HL-60/S4 treated with retinoic acid at 250 ng/mL for 4 days and 3 days (cell line): Measurements from ENCODE around the gene GLCE.
"Not testable (repeated sequence)": the region's sequence is repeated elsewhere in the genome, so short reads cannot be mapped to it uniquely, and the experiment has no call there.

Source experiments
- in situ Hi-C: fragments of 300-500 bp; cut with MboI; formaldehyde crosslinking; loops from 2 replicates; pipeline ENCODE4 v1.7.0; 2022; ENCODE audit warnings: low sequenced_read_pairs

Gene GLCE

DNA sequence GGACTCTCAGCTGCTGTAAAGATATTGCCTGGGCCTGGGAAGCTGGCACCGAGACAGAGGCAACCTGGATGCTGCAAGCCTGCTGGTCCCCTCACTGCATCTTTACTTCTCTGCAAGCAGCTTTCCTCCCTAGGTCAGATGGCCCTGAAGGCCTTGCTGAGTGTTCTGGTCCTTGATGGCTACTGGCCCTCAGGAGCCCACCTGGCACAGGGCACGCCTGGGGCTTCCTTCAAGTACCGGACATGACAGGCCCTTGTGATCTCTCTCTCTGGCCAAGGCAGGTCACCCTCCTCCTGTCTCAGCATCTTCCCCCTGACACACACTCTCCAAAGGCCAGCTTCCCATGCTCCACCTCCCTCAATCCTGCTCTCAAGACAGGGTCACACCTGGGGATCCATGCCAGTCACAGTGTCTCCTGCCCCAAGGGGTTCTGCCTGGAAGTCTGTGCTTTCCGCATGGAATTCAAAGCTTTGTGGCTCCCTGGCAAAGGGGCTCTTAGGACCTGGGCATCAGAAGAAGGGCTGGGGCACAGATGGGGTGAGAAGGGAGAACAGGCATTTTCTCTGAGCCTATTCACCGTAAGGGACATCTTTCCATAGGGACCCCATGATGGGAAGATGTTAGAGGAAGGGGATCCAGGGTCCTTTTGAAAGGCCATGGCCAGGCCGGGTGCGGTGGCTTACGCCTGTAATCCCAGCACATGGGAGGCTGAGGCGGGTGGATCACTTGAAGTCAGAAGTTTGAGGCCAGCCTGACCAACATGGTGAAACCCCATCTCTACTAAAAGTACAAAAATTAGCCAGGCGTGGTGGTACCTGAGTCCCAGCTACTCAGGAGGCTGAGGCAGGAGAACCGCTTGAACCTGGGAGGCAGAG is 133.5 kb downstream of the GLCE start:
- in situ Hi-C loops = no loop called here

- in situ Hi-C loops = no loop called here
These were observed 136.2 kb downstream of the GLCE start for GRCh38 chr15:69296606-69297005.

DNA sequence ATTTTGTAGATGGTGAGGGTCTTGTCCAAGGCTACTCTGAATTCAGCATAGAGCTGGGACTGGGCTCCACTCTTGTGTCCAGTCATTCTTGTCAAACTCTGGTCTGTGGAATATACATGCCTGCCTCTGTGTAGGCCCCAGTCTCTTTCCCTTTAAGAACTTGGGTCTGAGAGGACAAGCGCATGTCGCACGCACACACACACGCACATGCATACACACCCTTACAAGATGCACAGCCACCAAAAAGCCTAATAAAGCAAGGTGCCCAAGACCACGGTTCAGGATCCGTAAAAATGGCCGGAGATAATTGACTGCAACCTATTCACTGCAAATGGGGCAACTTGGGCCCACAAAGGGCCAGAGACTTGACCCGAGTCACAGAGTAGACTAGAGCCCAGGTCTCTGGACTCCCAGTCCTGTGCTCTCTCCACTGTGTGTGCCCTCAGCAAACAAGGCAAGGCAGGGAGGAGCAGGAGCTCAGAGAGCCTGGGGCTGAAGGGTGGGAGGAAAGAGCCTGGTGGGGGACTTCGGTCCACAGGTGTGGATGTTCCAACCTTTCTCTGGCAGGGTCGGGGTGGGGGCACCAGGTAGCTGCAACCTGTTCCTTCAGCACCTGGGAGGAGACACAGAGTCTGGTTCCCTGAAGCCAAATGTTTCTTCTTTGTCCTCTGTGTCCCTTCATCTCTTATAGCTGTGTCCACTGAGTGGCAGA is 137.4 kb downstream of the GLCE start:
- in situ Hi-C loops = no loop called here

- in situ Hi-C loops = no loop called here
These were observed 137.9 kb downstream of the GLCE start for GRCh38 chr15:69298354-69298696.

- in situ Hi-C loops = no loop called here
These were observed 138.4 kb downstream of the GLCE start, which contains the start of gene PAQR5 for GRCh38 chr15:69298697-69299441. TSS of gene PAQR5 (plus strand) at chr15:69298912. CDS start at chr15:69360081, 61,169 bp downstream.

DNA sequence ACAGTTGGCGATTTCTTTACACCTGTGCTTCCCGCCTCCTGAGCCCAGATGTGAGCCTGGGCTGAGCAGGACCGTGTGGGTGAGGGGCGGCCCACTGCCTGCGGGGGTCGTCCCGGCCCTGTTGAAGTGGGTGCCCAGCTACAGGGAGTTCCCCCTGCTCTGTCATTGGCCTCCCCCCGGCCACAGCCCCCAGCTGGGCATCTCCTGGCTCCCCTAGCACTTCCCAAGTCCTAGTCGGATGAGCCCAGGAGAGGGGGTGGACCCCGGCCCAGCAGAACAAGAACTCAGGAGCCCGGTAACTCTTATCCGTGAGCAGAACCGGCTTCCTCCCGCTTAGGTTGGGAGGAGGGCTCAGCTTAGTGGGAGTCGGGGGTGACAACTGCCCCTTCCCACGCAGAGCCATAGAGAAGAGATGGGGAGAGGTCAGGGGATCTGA is 139.0 kb downstream of the GLCE start:
- in situ Hi-C loops = no loop called here

GRCh38 chr15:69299943-69300588 is 139.6 kb downstream of the GLCE start:
- in situ Hi-C loops = no loop called here

GRCh38 chr15:69301101-69301500 is 140.7 kb downstream of the GLCE start:
- in situ Hi-C loops = not testable (repeated sequence)

DNA sequence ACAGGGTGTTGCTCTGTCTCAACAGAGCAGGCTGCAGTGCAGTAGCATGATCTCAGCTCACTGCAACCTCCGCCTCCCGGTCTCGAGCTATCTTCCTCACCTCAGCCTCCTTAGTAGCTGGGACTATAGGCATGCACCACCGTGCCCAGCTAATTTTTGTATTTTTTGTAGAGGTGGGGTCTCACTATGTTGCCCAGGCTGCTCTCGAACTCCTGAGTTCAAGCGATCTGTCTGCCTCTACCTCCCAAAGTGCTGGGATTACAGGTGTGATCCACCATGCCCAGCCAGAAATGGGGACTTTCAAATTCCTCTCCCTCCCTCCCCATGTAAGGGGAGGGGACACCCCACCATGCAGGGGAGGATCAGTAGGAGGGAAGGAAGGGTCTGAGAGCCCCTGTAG is 141.7 kb downstream of the GLCE start:
- in situ Hi-C loops = not testable (repeated sequence)

GRCh38 chr15:69302929-69303328 is 142.5 kb downstream of the GLCE start:
- in situ Hi-C loops = no loop called here

- in situ Hi-C loops = no loop called here
These were observed 143.1 kb downstream of the GLCE start for GRCh38 chr15:69303337-69304181.

DNA sequence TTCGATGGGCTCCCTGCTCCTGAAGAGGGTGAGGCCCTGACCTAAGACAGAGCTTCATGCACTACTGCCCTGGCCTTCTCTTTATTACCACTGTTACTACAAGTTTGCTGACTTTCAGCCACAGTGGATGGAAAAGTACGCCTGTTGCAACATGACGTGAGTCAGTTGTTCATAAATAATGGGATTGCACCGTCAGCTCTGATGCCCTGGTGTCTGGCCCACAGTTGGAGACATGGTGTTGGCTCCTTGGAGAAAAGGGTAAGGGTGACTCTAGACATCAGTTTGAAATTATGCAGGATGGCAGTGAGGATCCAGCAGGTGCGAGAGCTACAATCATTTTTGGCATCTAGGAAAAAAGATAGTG is 143.7 kb downstream of the GLCE start:
- in situ Hi-C loops = no loop called here

GRCh38 chr15:69305204-69305931 is 144.9 kb downstream of the GLCE start:
- in situ Hi-C loops = no loop called here

DNA sequence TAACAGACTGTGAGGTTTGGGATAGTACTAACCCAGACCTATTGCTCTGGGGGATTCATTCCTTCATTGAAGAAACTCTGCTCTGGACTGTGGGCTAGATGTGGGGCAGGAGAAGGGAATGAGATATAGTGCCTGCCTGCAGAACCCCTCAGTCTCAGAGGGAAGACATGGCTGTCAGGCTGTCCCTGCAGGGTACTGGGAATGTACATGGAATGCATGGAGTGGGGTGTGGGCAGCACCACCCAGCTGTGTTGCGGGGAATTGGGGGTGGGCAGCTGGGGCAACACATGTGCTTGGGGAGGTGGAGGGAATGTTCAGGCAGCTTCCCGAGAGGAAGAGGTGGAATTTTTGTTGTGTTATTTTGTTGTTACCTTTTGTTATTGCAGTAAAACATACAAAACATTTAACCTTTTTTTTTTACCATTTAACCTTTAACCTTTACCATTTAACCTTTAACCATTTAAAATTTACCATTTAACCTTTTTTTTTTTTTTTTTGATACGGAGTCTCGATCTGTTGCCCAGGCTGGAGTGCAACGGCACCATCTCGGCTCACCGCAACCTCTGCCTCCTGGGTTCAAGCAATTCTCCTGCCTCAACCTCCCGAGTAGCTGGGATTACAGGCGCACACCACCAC is 145.6 kb downstream of the GLCE start:
- in situ Hi-C loops = no loop called here

DNA sequence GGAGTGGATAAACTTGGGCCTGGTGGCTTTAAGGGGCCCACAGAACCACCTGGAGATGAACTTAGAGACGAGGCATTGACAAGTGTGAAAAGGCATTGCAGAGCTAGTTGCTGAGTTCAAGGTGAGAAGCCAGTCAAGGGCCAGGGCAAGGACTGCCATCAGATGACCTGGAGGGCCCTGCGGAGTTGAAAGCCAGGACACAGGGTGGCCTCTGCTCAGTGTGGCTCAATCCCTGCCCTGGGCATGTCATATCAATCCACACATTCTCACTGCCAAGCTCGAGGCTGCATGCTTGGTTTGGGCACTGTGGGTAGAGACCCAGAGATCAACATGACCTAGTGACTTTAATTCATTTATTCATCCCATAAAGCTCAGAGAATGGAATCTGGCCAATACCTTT is 147.5 kb downstream of the GLCE start:
- in situ Hi-C loops = no loop called here

- in situ Hi-C loops = no loop called here
These were observed 148.5 kb downstream of the GLCE start for GRCh38 chr15:69308949-69309348.

GRCh38 chr15:69311319-69311721 is 150.9 kb downstream of the GLCE start:
- in situ Hi-C loops = no loop called here

DNA sequence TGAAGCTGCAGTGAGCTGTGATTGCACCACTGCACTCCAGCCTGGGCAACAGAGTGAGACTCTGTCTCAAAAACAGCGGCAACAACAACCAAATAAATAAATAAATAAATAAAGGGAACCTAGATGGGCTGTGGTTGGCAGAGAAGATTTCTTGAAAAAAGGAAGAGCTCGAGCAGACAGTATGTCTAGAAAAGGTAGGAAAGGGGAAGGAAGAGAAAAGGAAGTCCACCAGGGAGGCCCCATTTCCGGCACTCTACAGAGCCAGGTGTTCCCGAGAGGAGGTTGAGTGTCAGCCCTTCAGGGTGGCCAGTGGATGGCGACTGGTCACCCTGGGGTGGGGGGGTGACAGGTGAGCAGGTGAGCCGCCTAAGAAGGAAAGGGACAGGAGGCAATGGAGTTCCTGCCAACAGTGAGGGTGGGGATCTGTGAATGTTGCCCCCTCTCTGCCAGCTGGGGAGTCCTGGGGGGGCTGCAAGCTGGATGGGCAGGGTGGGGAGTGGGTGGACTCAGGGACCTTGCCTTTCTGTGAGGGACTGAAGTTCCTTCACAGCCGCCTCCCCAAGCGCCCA is 153.1 kb downstream of the GLCE start:
- in situ Hi-C loops = no loop called here

GRCh38 chr15:69314131-69314530 is 153.7 kb downstream of the GLCE start:
- in situ Hi-C loops = no loop called here
